H9 (cell line): ENCODE results near the gene ACAA2. TPM values are rescaled to one million over a fixed set of nuclear protein-coding genes. Genes with fewer than 3 reads are reported as not detected.

Experiments used
- DNase-seq: peaks from one replicate; pipeline ENCODE4 v3.0.0-alpha.2; 2017
- H2AFZ ChIP-seq: one replicate; pipeline ENCODE4 v1.6.1; 2013; ENCODE audit warnings: mild to moderate bottlenecking, low read length, control low read depth, moderate library complexity
- H2AK5ac ChIP-seq: 2 replicates; pipeline ENCODE4 v1.6.1; 2013; ENCODE audit warnings: low read length, control low read depth, mixed read lengths; ENCODE audit not compliant: insufficient read length
- H2BK120ac ChIP-seq: one replicate; pipeline ENCODE4 v1.6.1; 2013; ENCODE audit warnings: low read depth, mild to moderate bottlenecking, low read length, control low read depth, inconsistent platforms; ENCODE audit not compliant: poor library complexity, severe bottlenecking
- H2BK12ac ChIP-seq: 2 replicates; pipeline ENCODE4 v1.6.1; 2013; ENCODE audit warnings: low read length, control low read depth, mixed read lengths, low read depth; ENCODE audit not compliant: insufficient read length
- H2BK15ac ChIP-seq: 2 replicates; pipeline ENCODE4 v1.6.1; 2013; ENCODE audit warnings: low read depth, low read length, control low read depth
- H2BK20ac ChIP-seq: one replicate; pipeline ENCODE4 v1.6.1; 2013; ENCODE audit warnings: low read depth, mild to moderate bottlenecking, low read length, control low read depth, inconsistent platforms; ENCODE audit not compliant: poor library complexity, severe bottlenecking
- H2BK5ac ChIP-seq: 2 replicates; pipeline ENCODE4 v1.6.1; 2013; ENCODE audit warnings: low read length, control low read depth, mixed read lengths; ENCODE audit not compliant: insufficient read length
- H3K14ac ChIP-seq: 2 replicates; pipeline ENCODE4 v1.6.1; 2013; ENCODE audit warnings: low read length, control low read depth; ENCODE audit not compliant: insufficient read depth
- H3K18ac ChIP-seq: 2 replicates; pipeline ENCODE4 v1.6.1; 2013; ENCODE audit warnings: low read depth, mild to moderate bottlenecking, mixed read lengths, low read length, control low read depth; ENCODE audit not compliant: insufficient read length
- H3K23ac ChIP-seq: 2 replicates; pipeline ENCODE4 v1.6.1; 2013; ENCODE audit warnings: low read length, control low read depth, mixed read lengths, low read depth; ENCODE audit not compliant: insufficient read length
- H3K23me2 ChIP-seq: 2 replicates; pipeline ENCODE4 v1.6.1; 2013; ENCODE audit warnings: low read depth, mild to moderate bottlenecking, mixed read lengths, low read length, control low read depth; ENCODE audit not compliant: insufficient read length, poor library complexity, severe bottlenecking
- H3K27ac ChIP-seq: 2 replicates; pipeline ENCODE4 v1.5.1; 2013; ENCODE audit warnings: low read length, control low read depth, mixed read lengths, low read depth; ENCODE audit not compliant: insufficient read length
- H3K27me3 ChIP-seq: 2 replicates; pipeline ENCODE4 v1.6.1; 2013; ENCODE audit warnings: low read length, control low read depth, inconsistent platforms; ENCODE audit not compliant: insufficient read depth
- H3K4ac ChIP-seq: 2 replicates; pipeline ENCODE4 v1.6.1; 2013; ENCODE audit warnings: low read depth, mild to moderate bottlenecking, control low read depth, inconsistent platforms, low read length, moderate library complexity
- H3K4me1 ChIP-seq: 2 replicates; pipeline ENCODE4 v1.6.1; 2013; ENCODE audit warnings: low read length, control low read depth, inconsistent platforms; ENCODE audit not compliant: insufficient read depth
- H3K4me2 ChIP-seq: 2 replicates; pipeline ENCODE4 v1.6.1; 2013; ENCODE audit warnings: low read length, control low read depth, mixed read lengths; ENCODE audit not compliant: insufficient read length, insufficient read depth
- H3K56ac ChIP-seq: 2 replicates; pipeline ENCODE4 v1.6.1; 2013; ENCODE audit warnings: low read depth, mild to moderate bottlenecking, mixed read lengths, low read length, control low read depth; ENCODE audit not compliant: insufficient read length
- H3K79me1 ChIP-seq: 2 replicates; pipeline ENCODE4 v1.6.1; 2013; ENCODE audit warnings: low read depth, mild to moderate bottlenecking, moderate library complexity, low read length, control low read depth, inconsistent platforms; ENCODE audit not compliant: insufficient read depth, poor library complexity, severe bottlenecking
- H3K79me2 ChIP-seq: 2 replicates; pipeline ENCODE4 v1.6.1; 2013; ENCODE audit warnings: low read length, control low read depth, inconsistent platforms; ENCODE audit not compliant: insufficient read depth
- H3K9ac ChIP-seq: 2 replicates; pipeline ENCODE4 v1.6.1; 2013; ENCODE audit warnings: low read length, control low read depth, mixed read lengths; ENCODE audit not compliant: insufficient read length; ENCODE audit errors: extremely low read depth
- H3K9me3 ChIP-seq: one replicate; pipeline ENCODE4 v1.6.1; 2013; ENCODE audit warnings: low read depth, low read length, inconsistent platforms; ENCODE audit not compliant: control insufficient read depth
- H3T11ph ChIP-seq: one replicate; pipeline ENCODE4 v1.6.1; 2013; ENCODE audit warnings: mild to moderate bottlenecking, low read length, control low read depth, inconsistent platforms
- H4K20me1 ChIP-seq: one replicate; pipeline ENCODE4 v1.6.1; 2013; ENCODE audit not compliant: control insufficient read depth, insufficient read length, insufficient read depth
- H4K5ac ChIP-seq: 2 replicates; pipeline ENCODE4 v1.6.1; 2013; ENCODE audit warnings: low read depth, mild to moderate bottlenecking, mixed read lengths, low read length, control low read depth; ENCODE audit not compliant: insufficient read length
- H4K8ac ChIP-seq: replicated peaks from 2 replicates; pipeline ENCODE4 v1.6.1; 2013; ENCODE audit warnings: low read length, control low read depth, mixed read lengths, low read depth; ENCODE audit not compliant: insufficient read length
- H4K91ac ChIP-seq: 2 replicates; pipeline ENCODE4 v1.6.1; 2013; ENCODE audit warnings: low read depth, mild to moderate bottlenecking, moderate library complexity, mixed read lengths, low read length, control low read depth; ENCODE audit not compliant: insufficient read length
- H3K27ac Mint-ChIP-seq, 3 experiments: 2 replicates in 2 of 3; 3 replicates in 1 of 3; pipeline ENCODE4 v1.8.0; 2020 to 2021; ENCODE audit warnings: mixed read lengths in 3 of 3, mild to moderate bottlenecking in 1 of 3, moderate library complexity in 1 of 3
- H3K27me3 Mint-ChIP-seq: 2 replicates; pipeline ENCODE4 v1.8.0; 2021; ENCODE audit warnings: low read depth, mild to moderate bottlenecking, moderate library complexity, mixed read lengths
- H3K36me3 Mint-ChIP-seq, 3 experiments: 2 replicates in 2 of 3; 3 replicates in 1 of 3; pipeline ENCODE4 v1.8.0; 2020 to 2021; ENCODE audit warnings: low read depth in 3 of 3, mixed read lengths in 3 of 3; ENCODE audit not compliant: insufficient read depth in 1 of 3
- H3K4me1 Mint-ChIP-seq, 2 experiments: 2 replicates each; pipeline ENCODE4 v1.8.0; 2020; ENCODE audit warnings: mixed read lengths in 2 of 2
- H3K4me3 Mint-ChIP-seq, 2 experiments: 2 replicates in 1 of 2; 3 replicates in 1 of 2; pipeline ENCODE4 v1.8.0; 2020 to 2021; ENCODE audit warnings: mild to moderate bottlenecking in 2 of 2, mixed read lengths in 2 of 2, moderate library complexity in 1 of 2
- H3K9me3 Mint-ChIP-seq, 2 experiments: 2 replicates in 1 of 2; 3 replicates in 1 of 2; pipeline ENCODE4 v1.8.0; 2020; ENCODE audit warnings: mild to moderate bottlenecking in 2 of 2, mixed read lengths in 2 of 2, moderate library complexity in 1 of 2
- WGBS: extraction: QIAGEN DNeasy Blood & Tissue Kit; methylation state at CpG from one replicate; pipeline ENCODE4 v1.1.7; 2013; ENCODE audit warnings: missing lambda C conversion rate, low lambda C conversion rate, mixed read lengths; ENCODE audit not compliant: insufficient read length; ENCODE audit errors: extremely low coverage; 5-methylcytosine and 5-hydroxymethylcytosine counted together
- total RNA-seq: library from RNA; stranded (reverse); gene quantifications from 2 replicates; pipeline ENCODE4 v1.2.1, GENCODE V29; 2021
- TF ChIP-seq, protein P1 (sequence below): fragments of 200-600 bp; sonication (generic); conservative IDR thresholded peaks from 3 replicates; pipeline ENCODE4 v1.8.0; 2021; ENCODE audit warnings: antibody characterized with exemption, mild to moderate bottlenecking

Gene ACAA2
- total RNA-seq, 1 experiment from 2014 or later, result 115 TPM

- Mint-ChIP-seq H3K27ac (no peak overlapping the region), H3K36me3 (no peaks in the 10 kb centered on the region), H3K9me3 (no peaks in the 10 kb centered on the region), H3K4me3 (no peak overlapping the region), H3K4me1 (peaks cover 20 to 29% of the 10 kb centered on the region in 2 experiments), H3K27me3 (peaks cover 4% of the 10 kb centered on the region; the same call in 1 of the 2 replicates)
- no peaks in the 10 kb centered on the region for H3K79me1 ChIP-seq
- H3T11ph ChIP-seq, result no peak overlapping the region
- no peak overlapping the region for H4K8ac ChIP-seq
- no CpG with 5 or more reads among the region's 1 CpG for WGBS
- no peak overlapping the region for H2BK5ac ChIP-seq
- H4K20me1 ChIP-seq, result no peaks in the 10 kb centered on the region
- H3K56ac ChIP-seq, result no peak overlapping the region
- H3K4ac ChIP-seq, result no peak overlapping the region
- H2AFZ ChIP-seq, result no peak overlapping the region
- TF ChIP-seq, protein P1, sequence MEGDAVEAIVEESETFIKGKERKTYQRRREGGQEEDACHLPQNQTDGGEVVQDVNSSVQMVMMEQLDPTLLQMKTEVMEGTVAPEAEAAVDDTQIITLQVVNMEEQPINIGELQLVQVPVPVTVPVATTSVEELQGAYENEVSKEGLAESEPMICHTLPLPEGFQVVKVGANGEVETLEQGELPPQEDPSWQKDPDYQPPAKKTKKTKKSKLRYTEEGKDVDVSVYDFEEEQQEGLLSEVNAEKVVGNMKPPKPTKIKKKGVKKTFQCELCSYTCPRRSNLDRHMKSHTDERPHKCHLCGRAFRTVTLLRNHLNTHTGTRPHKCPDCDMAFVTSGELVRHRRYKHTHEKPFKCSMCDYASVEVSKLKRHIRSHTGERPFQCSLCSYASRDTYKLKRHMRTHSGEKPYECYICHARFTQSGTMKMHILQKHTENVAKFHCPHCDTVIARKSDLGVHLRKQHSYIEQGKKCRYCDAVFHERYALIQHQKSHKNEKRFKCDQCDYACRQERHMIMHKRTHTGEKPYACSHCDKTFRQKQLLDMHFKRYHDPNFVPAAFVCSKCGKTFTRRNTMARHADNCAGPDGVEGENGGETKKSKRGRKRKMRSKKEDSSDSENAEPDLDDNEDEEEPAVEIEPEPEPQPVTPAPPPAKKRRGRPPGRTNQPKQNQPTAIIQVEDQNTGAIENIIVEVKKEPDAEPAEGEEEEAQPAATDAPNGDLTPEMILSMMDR, result no peak
- H4K5ac ChIP-seq, result no peak overlapping the region
- no peak overlapping the region for H2BK20ac ChIP-seq
- no peak overlapping the region for H3K18ac ChIP-seq
- no peak overlapping the region for H2BK12ac ChIP-seq
- H3K27ac ChIP-seq, result no peak overlapping the region
- no peak for DNase-seq
- H3K4me1 ChIP-seq, result 0 out of 2 replicates have a peak, but pooled peaks cover 2% of the 10 kb centered on the region
- no peak overlapping the region for H2AK5ac ChIP-seq
- no peak overlapping the region for H3K14ac ChIP-seq
- H3K9ac ChIP-seq, result no peak overlapping the region
- no peak overlapping the region for H2BK15ac ChIP-seq
- no peak overlapping the region for H2BK120ac ChIP-seq
- H3K9me3 ChIP-seq, result no peaks in the 10 kb centered on the region
- no peak overlapping the region for H3K23ac ChIP-seq
- H3K23me2 ChIP-seq, result no peaks in the 10 kb centered on the region
- H4K91ac ChIP-seq, result no peak overlapping the region
- H3K4me2 ChIP-seq, result no peak overlapping the region
- H3K79me2 ChIP-seq, result no peaks in the 10 kb centered on the region
- H3K27me3 ChIP-seq, result no peaks in the 10 kb centered on the region
These were observed 80.0 kb downstream of the ACAA2 start for GRCh38 chr18:49733321-49733720.
